ENCODE data around the gene ZNF530. TPM values are rescaled to one million over a fixed set of nuclear protein-coding genes. Genes with fewer than 3 reads are reported as not detected.
A peak's percentile ranks its signal among the peaks of the same experiment; 100 is the strongest.

ZNF530 gene
- total RNA-seq, 2 donors from 2014 or later, result 2.5 to 4.4 TPM

- Mint-ChIP-seq H3K36me3 (ENCODE audit: low read depth) (peaks cover 9% of the 10 kb centered on the region), H3K4me1 (peaks cover 3% of the 10 kb centered on the region), H3K27ac (no peak within 1 kb of the TSS), H3K4me3 (peak within 1 kb of the TSS; percentile 74), H3K27me3 (no peaks in the 10 kb centered on the region)
- ATAC-seq (peak; percentile 98), DNase-seq (peak; percentile 81 to 92 (median 90))
- peaks cover 16% of the 10 kb centered on the region for H3K9me3 ChIP-seq (ENCODE audit: control insufficient read depth, low read length, poor library complexity, severe bottlenecking)
Measured at GRCh38 chr19:57578487-57579205, 21.0 kb upstream of the ZNF530 start, which contains the start of gene ZNF416. Gene ZNF416 (minus strand): TSS chr19:57578911. CDS start chr19:57578704, 207 bp downstream.

GRCh38 chr19:57583104-57583520 is 16.6 kb upstream of the ZNF530 start:
- H3K36me3 Mint-ChIP-seq (ENCODE audit: low read depth), result peaks cover 6% of the 10 kb centered on the region
- H3K27me3 Mint-ChIP-seq, result no peaks in the 10 kb centered on the region
- H3K4me3 Mint-ChIP-seq, result peak overlapping the region; percentile 87
- DNase-seq, result no peak
- no peak for ATAC-seq
- H3K27ac Mint-ChIP-seq, result no peak overlapping the region
- peaks cover 7% of the 10 kb centered on the region for H3K4me1 Mint-ChIP-seq
- H3K9me3 ChIP-seq (ENCODE audit: control insufficient read depth, low read length, poor library complexity, severe bottlenecking), result peaks cover 3% of the 10 kb centered on the region

- H3K4me3 Mint-ChIP-seq, result peak within 1 kb of the TSS; percentile 87
- H3K27me3 Mint-ChIP-seq, result no peaks in the 10 kb centered on the region
- DNase-seq, result peak; percentile 53 to 76 (median 72)
- ATAC-seq, result peak; percentile 89
- peaks cover 6% of the 10 kb centered on the region for H3K36me3 Mint-ChIP-seq (ENCODE audit: low read depth)
- peak within 1 kb of the TSS; percentile 29 for H3K27ac Mint-ChIP-seq
- H3K9me3 ChIP-seq (ENCODE audit: control insufficient read depth, low read length, poor library complexity, severe bottlenecking), result peaks cover 6% of the 10 kb centered on the region
- H3K4me1 Mint-ChIP-seq, result peaks cover 7% of the 10 kb centered on the region
Measured at GRCh38 chr19:57583521-57584416, 15.9 kb upstream of the ZNF530 start, which contains the start of gene ZIK1. Gene ZIK1 (plus strand): TSS chr19:57584145. CDS start chr19:57584357, 212 bp downstream.

GRCh38 chr19:57587529-57587928 is 12.2 kb upstream of the ZNF530 start:
- Mint-ChIP-seq H3K4me1 (peaks cover 4% of the 10 kb centered on the region), H3K27ac (no peak overlapping the region), H3K36me3 (ENCODE audit: low read depth) (peaks cover 6% of the 10 kb centered on the region), H3K27me3 (no peaks in the 10 kb centered on the region), H3K4me3 (no peak overlapping the region)
- ATAC-seq (no peak), DNase-seq (no peak)
- H3K9me3 ChIP-seq (ENCODE audit: control insufficient read depth, low read length, poor library complexity, severe bottlenecking), result peaks cover 24% of the 10 kb centered on the region

DNA sequence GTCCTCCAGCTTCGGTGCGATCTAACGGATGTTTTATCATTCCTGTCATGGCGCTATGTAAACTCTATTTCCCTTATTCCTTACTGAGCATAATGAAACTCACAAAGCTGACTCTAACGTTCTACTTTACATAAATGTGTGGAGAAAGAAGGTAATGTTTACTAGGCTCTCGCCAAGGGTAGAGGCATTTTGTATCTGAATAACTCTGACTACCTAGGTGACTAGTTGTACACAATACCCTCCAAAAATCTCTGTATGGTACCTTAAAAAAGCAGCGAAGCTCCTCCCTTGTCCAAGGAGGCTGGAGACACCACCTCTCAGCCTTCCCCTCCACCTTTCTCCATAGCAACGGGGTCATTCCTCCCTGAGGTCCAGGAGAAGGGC is 316 bp upstream of the ZNF530 start:
- H3K4me3 Mint-ChIP-seq, result peak overlapping the region; percentile 79
- H3K9me3 ChIP-seq (ENCODE audit: control insufficient read depth, low read length, poor library complexity, severe bottlenecking), result peaks cover 5% of the 10 kb centered on the region
- H3K27me3 Mint-ChIP-seq, result no peaks in the 10 kb centered on the region
- ATAC-seq, result no peak
- peaks cover 3% of the 10 kb centered on the region for H3K4me1 Mint-ChIP-seq
- DNase-seq, result no peak
- peak overlapping the region; percentile 14 for H3K27ac Mint-ChIP-seq
- H3K36me3 Mint-ChIP-seq (ENCODE audit: low read depth), result peaks cover 6% of the 10 kb centered on the region

DNA sequence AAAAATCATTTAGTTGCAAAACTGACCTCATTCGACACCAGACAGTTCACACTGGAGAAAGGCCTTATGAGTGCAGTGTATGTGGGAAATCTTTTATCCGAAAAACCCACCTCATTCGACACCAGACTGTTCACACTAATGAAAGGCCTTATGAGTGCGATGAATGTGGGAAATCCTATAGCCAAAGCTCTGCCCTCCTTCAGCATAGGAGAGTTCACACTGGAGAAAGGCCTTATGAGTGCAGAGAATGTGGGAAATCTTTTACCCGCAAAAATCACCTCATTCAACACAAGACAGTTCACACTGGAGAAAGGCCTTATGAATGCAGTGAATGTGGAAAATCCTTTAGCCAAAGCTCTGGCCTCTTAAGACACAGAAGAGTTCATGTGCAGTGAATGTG is 7.2 kb downstream of the ZNF530 start:
- Mint-ChIP-seq H3K27me3 (no peaks in the 10 kb centered on the region), H3K36me3 (ENCODE audit: low read depth) (peaks cover 10% of the 10 kb centered on the region), H3K4me3 (no peak overlapping the region), H3K4me1 (no peaks in the 10 kb centered on the region), H3K27ac (no peak overlapping the region)
- DNase-seq, result no peak
- peaks cover 9% of the 10 kb centered on the region for H3K9me3 ChIP-seq (ENCODE audit: control insufficient read depth, low read length, poor library complexity, severe bottlenecking)
- no peak for ATAC-seq

DNA sequence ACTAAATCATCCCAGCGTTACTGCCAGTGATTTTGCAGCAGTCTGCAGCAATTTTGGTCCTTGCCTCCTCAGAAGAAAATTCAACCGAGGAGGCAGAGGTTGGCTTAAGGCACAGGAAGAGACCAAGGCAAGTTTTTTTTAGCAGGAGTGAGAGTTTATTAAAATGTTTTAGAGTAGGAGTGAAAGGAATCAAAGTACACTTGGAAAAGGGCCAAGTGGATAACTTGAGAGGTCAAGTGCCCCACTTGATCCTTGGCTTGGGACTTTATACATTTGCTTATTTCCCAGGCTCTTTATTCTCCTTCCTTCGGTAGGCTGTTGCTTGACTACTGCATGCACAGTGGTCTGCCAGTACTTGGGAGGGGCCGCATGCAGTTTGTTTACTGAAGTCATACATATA is 11.4 kb downstream of the ZNF530 start:
- H3K9me3 ChIP-seq (ENCODE audit: control insufficient read depth, low read length, poor library complexity, severe bottlenecking), result peaks cover 22% of the 10 kb centered on the region
- H3K4me3 Mint-ChIP-seq, result no peak overlapping the region
- DNase-seq (no peak), ATAC-seq (no peak)
- peaks cover 2% of the 10 kb centered on the region for H3K36me3 Mint-ChIP-seq (ENCODE audit: low read depth)
- H3K27me3 Mint-ChIP-seq, result no peaks in the 10 kb centered on the region
- H3K27ac Mint-ChIP-seq, result no peak overlapping the region
- peaks cover 5% of the 10 kb centered on the region for H3K4me1 Mint-ChIP-seq

- Mint-ChIP-seq H3K27ac (peak within 1 kb of the TSS; percentile 82), H3K36me3 (ENCODE audit: low read depth) (peaks cover 14% of the 10 kb centered on the region), H3K4me1 (peaks cover 5% of the 10 kb centered on the region), H3K27me3 (no peaks in the 10 kb centered on the region), H3K4me3 (peak within 1 kb of the TSS; percentile 71)
- peaks cover 40% of the 10 kb centered on the region for H3K9me3 ChIP-seq (ENCODE audit: control insufficient read depth, low read length, poor library complexity, severe bottlenecking)
- DNase-seq (peak; percentile 69 to 82 (median 76)), ATAC-seq (peak; percentile 100)
Measured at GRCh38 chr19:57613941-57614743, 14.5 kb downstream of the ZNF530 start, which contains the start of gene ZNF134. Gene ZNF134 (plus strand): TSS chr19:57614242. CDS start chr19:57619469, 5,227 bp downstream.

- no peak for ATAC-seq
- H3K36me3 Mint-ChIP-seq (ENCODE audit: low read depth), result peaks cover 14% of the 10 kb centered on the region
- peak overlapping the region; percentile 82 for H3K27ac Mint-ChIP-seq
- peaks cover 5% of the 10 kb centered on the region for H3K4me1 Mint-ChIP-seq
- H3K9me3 ChIP-seq (ENCODE audit: control insufficient read depth, low read length, poor library complexity, severe bottlenecking), result peaks cover 52% of the 10 kb centered on the region
- H3K27me3 Mint-ChIP-seq, result no peaks in the 10 kb centered on the region
- peak overlapping the region; percentile 71 for H3K4me3 Mint-ChIP-seq
- DNase-seq, result no peak
Measured at GRCh38 chr19:57615346-57615745, 15.7 kb downstream of the ZNF530 start.

GRCh38 chr19:57620673-57621348 is 21.1 kb downstream of the ZNF530 start:
- Mint-ChIP-seq H3K36me3 (ENCODE audit: low read depth) (peaks cover 15% of the 10 kb centered on the region), H3K4me1 (no peaks in the 10 kb centered on the region), H3K27me3 (no peaks in the 10 kb centered on the region), H3K4me3 (no peak overlapping the region), H3K27ac (no peak overlapping the region)
- peaks cover 68% of the 10 kb centered on the region for H3K9me3 ChIP-seq (ENCODE audit: control insufficient read depth, low read length, poor library complexity, severe bottlenecking)
- ATAC-seq (no peak), DNase-seq (no peak)

DNA sequence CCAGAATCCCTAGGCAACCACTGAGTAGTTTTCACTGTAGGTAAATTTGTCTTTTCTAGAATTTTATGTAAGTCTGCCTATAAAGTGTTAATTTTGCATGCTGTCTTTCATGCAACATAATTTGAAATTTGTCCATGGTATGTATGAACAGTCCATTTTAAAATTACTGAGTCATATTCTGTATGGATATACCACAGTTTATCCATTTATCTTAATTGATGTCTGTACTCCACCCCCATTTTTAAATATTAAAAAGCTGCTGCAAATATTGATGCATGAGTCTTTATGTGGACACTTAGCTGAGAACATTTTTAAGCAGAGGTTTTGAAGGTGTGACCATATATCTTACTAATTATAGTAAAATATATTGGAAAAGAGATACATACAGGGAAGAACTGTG is 23.4 kb downstream of the ZNF530 start:
- Mint-ChIP-seq H3K36me3 (ENCODE audit: low read depth) (peaks cover 6% of the 10 kb centered on the region), H3K27ac (no peak overlapping the region), H3K4me3 (no peak overlapping the region), H3K4me1 (no peaks in the 10 kb centered on the region), H3K27me3 (no peaks in the 10 kb centered on the region)
- H3K9me3 ChIP-seq (ENCODE audit: control insufficient read depth, low read length, poor library complexity, severe bottlenecking), result peaks cover 53% of the 10 kb centered on the region
- DNase-seq (no peak), ATAC-seq (no peak)

All from T-helper 17 cell (primary cell).